Suprapubic skin (tissue), 4 donors: Measurements from ENCODE around the gene CTRL. TPM values are rescaled to one million over a fixed set of nuclear protein-coding genes. Genes with fewer than 3 reads are reported as not detected.
"Not testable (repeated sequence)": the region's sequence is repeated elsewhere in the genome, so short reads cannot be mapped to it uniquely, and the experiment has no call there.

Experiments
- DNase-seq, 2 donors: peaks; one replicate each; pipeline ENCODE4 v3.0.0-alpha.2; 2019; ENCODE audit warnings: low spot score in 2 of 2
- H3K27ac ChIP-seq: fragments of 200-600 bp; sonication (generic); one replicate; pipeline ENCODE4 v1.5.1; 2019
- H3K27me3 ChIP-seq: fragments of 200-600 bp; sonication (generic); one replicate; pipeline ENCODE4 v1.5.1; 2019
- H3K36me3 ChIP-seq: fragments of 200-600 bp; sonication (generic); one replicate; pipeline ENCODE4 v1.5.1; 2019
- H3K4me1 ChIP-seq: fragments of 200-600 bp; sonication (generic); one replicate; pipeline ENCODE4 v1.5.1; 2019
- H3K4me3 ChIP-seq: fragments of 200-600 bp; sonication (generic); one replicate; pipeline ENCODE4 v1.5.1; 2019; ENCODE audit warnings: mild to moderate bottlenecking
- H3K9me3 ChIP-seq: fragments of 200-600 bp; sonication (generic); one replicate; pipeline ENCODE4 v1.5.1; 2019
- CTCF ChIP-seq, 2 donors: fragments of 200-600 bp in 1 of 2; fragments of 450-650 bp in 1 of 2; sonication (generic) in 1 of 2; IDR thresholded peaks; one replicate each; pipeline ENCODE4 v1.5.1; 2016 to 2019; ENCODE audit warnings: antibody characterized with exemption in 2 of 2, mild to moderate bottlenecking in 1 of 2, moderate library complexity in 1 of 2
- EP300 ChIP-seq: sonication (generic); formaldehyde crosslinking; IDR thresholded peaks from one replicate; pipeline ENCODE4 v1.6.1; 2017; ENCODE audit warnings: antibody characterized with exemption
- POLR2A ChIP-seq, 2 donors: fragments of 450-650 bp; IDR thresholded peaks; one replicate each; pipeline ENCODE4 v1.6.1; 2017; ENCODE audit warnings: antibody characterized with exemption in 2 of 2, mild to moderate bottlenecking in 2 of 2, moderate library complexity in 2 of 2
- POLR2AphosphoS5 ChIP-seq, 3 donors: sonication (generic); formaldehyde crosslinking; IDR thresholded peaks; one replicate each; pipeline ENCODE4 v1.6.1; 2017; ENCODE audit warnings: antibody characterized with exemption in 3 of 3
- whole genome bisulfite sequencing: methylation state at CpG from one replicate; pipeline ENCODE4 v1.1.5; 2018; 5-methylcytosine and 5-hydroxymethylcytosine counted together
- total RNA-seq, 4 donors: library from RNA; depleted of rRNA; stranded (reverse); fragments of >200 nt; gene quantifications; one replicate each; pipeline ENCODE4 v1.1.0, GENCODE V29; 2016

The CTRL gene
- total RNA-seq, 4 donors from 2014 or later: 0.55 to 2.7 (median 1.8) TPM

- 25% methylated on average over 3 of the region's 7 CpGs for WGBS
- Histone ChIP-seq H3K4me1 (peaks cover 58% of the 10 kb centered on the region), H3K9me3 (no peaks in the 10 kb centered on the region), H3K4me3 (no peak overlapping the region), H3K27me3 (no peaks in the 10 kb centered on the region), H3K27ac (no peak overlapping the region), H3K36me3 (peaks cover 5% of the 10 kb centered on the region)
- DNase-seq: no peak
- TF ChIP-seq POLR2AphosphoS5 (IDR thresholded peaks at IDR 0.05): no peak
- TF ChIP-seq POLR2A (IDR thresholded peaks at IDR 0.05): no peak
- no peak for TF ChIP-seq EP300
- TF ChIP-seq CTCF (IDR thresholded peaks at IDR 0.05): no peak
Measured at GRCh38 chr16:67915831-67916723, 15.6 kb downstream of the CTRL start.

GRCh38 chr16:67915496-67915769 is 16.2 kb downstream of the CTRL start:
- H3K36me3 ChIP-seq: peaks cover 12% of the 10 kb centered on the region
- not testable (repeated sequence) for DNase-seq, H3K27ac ChIP-seq, H3K9me3 ChIP-seq, H3K27me3 ChIP-seq, H3K4me3 ChIP-seq
- WGBS: 69% methylated on average over 2 of the region's 2 CpGs
- H3K4me1 ChIP-seq: peaks cover 55% of the 10 kb centered on the region

- no peak for DNase-seq
- Histone ChIP-seq H3K4me3 (no peak overlapping the region), H3K4me1 (peaks cover 55% of the 10 kb centered on the region), H3K36me3 (peaks cover 17% of the 10 kb centered on the region), H3K27ac (no peak overlapping the region), H3K9me3 (no peaks in the 10 kb centered on the region), H3K27me3 (no peaks in the 10 kb centered on the region)
- no peak for TF ChIP-seq EP300
- TF ChIP-seq POLR2AphosphoS5 (IDR thresholded peaks at IDR 0.05): no peak
- TF ChIP-seq POLR2A (IDR thresholded peaks at IDR 0.05): no peak
- TF ChIP-seq CTCF (IDR thresholded peaks at IDR 0.05): no peak
- WGBS: 56% methylated on average over 7 of the region's 7 CpGs
Measured at GRCh38 chr16:67914758-67915495, 16.7 kb downstream of the CTRL start.

GRCh38 chr16:67910158-67910557 is 21.5 kb downstream of the CTRL start:
- no peaks in the 10 kb centered on the region for H3K9me3 ChIP-seq
- H3K4me1 ChIP-seq: peaks cover 15% of the 10 kb centered on the region
- no peaks in the 10 kb centered on the region for H3K27me3 ChIP-seq
- 28% methylated on average over 2 of the region's 2 CpGs for WGBS
- peaks cover 39% of the 10 kb centered on the region for H3K36me3 ChIP-seq
- H3K27ac ChIP-seq: no peak overlapping the region
- no peak for DNase-seq
- H3K4me3 ChIP-seq: no peak overlapping the region
- TF ChIP-seq EP300 (no peak), CTCF (IDR thresholded peaks at IDR 0.05) (no peak), POLR2AphosphoS5 (IDR thresholded peaks at IDR 0.05) (no peak), POLR2A (IDR thresholded peaks at IDR 0.05) (no peak)

GRCh38 chr16:67909056-67909742 is 22.5 kb downstream of the CTRL start:
- H3K36me3 ChIP-seq: peaks cover 39% of the 10 kb centered on the region
- H3K4me1 ChIP-seq: peaks cover 9% of the 10 kb centered on the region
- no peaks in the 10 kb centered on the region for H3K9me3 ChIP-seq
- H3K27ac ChIP-seq: no peak overlapping the region
- TF ChIP-seq EP300: no peak
- TF ChIP-seq POLR2AphosphoS5 (IDR thresholded peaks at IDR 0.05): no peak
- no peaks in the 10 kb centered on the region for H3K27me3 ChIP-seq
- no peak overlapping the region for H3K4me3 ChIP-seq
- DNase-seq: no peak
- WGBS: 87% methylated on average over 18 of the region's 36 CpGs
